ENCODE results near the gene DUSP10. TPM values are rescaled to one million over a fixed set of nuclear protein-coding genes. Genes with fewer than 3 reads are reported as not detected.

DUSP10 gene
- total and polyA plus RNA-seq, 2 donors (not counting 1 experiment from before 2014, with no cell fraction given): 22.8 to 37.7 TPM

- intact Hi-C loops (cut with micrococcal nuclease): no loop called here
- Histone ChIP-seq H3K27me3 (replicated peaks in 1 of 4; ENCODE audit: control extremely low read depth in 1 of 4, control insufficient read depth in 3 of 4, insufficient read depth in 4 of 4, low read length in 3 of 4) (no peaks in the 10 kb centered on the region), H3K4me2 (replicated peaks; ENCODE audit: low read depth, low read length, poor library complexity, severe bottlenecking) (no peak overlapping the region), H2AFZ (ENCODE audit: insufficient read depth, low read depth, low read length, poor library complexity, severe bottlenecking) (no peak overlapping the region), H3K79me2 (ENCODE audit: control insufficient read depth, insufficient read depth, low read length) (no peaks in the 10 kb centered on the region), H3K9me3 (ENCODE audit: control extremely low read depth in 1 of 3, control insufficient read depth in 2 of 3, insufficient read depth in 1 of 3, low read length in 2 of 3) (no peaks in the 10 kb centered on the region), H3K4me1 (ENCODE audit: control insufficient read depth in 2 of 2, insufficient read depth in 2 of 2, low read length in 2 of 2) (peaks cover 74 to 84% of the 10 kb centered on the region in 2 donors), H3K36me3 (replicated peaks in 1 of 2; ENCODE audit: control extremely low read depth in 1 of 2, control insufficient read depth in 1 of 2, extremely low read depth in 1 of 2, insufficient read depth in 2 of 2, low read length in 1 of 2) (no peaks in the 10 kb centered on the region), H3K9ac (ENCODE audit: low read length) (no peak overlapping the region), H3K27ac (ENCODE audit: low read length in 2 of 2) (no peak overlapping the region), H4K20me1 (ENCODE audit: control insufficient read depth, insufficient read depth, low read length, poor library complexity, severe bottlenecking) (no peaks in the 10 kb centered on the region), H3K4me3 (ENCODE audit: control extremely low read depth in 1 of 5, extremely low read depth in 1 of 5, insufficient read depth in 1 of 5, low read depth in 2 of 5, low read length in 4 of 5) (no peak overlapping the region)
- DNase-seq (no peak), ATAC-seq (ENCODE audit: low read depth) (no peak)
- Mint-ChIP-seq H3K4me3 (no peak overlapping the region), H3K4me1 (peaks cover 82% of the 10 kb centered on the region), H3K27ac (peak overlapping the region; percentile 66), H3K27me3 (no peaks in the 10 kb centered on the region), H3K9me3 (ENCODE audit: insufficient read depth) (no peaks in the 10 kb centered on the region)
- 92% methylated on average over 5 of the region's 7 CpGs for WGBS (ENCODE audit: insufficient coverage)
- TF ChIP-seq CTCF (IDR thresholded peaks at IDR 0.05) (no peak), EZH2 (IDR thresholded peaks at IDR 0.05; ENCODE audit: borderline replicate concordance, insufficient read depth, low read depth, low read length, poor library complexity, severe bottlenecking) (no peak)
- ChIA-PET CTCF (interaction anchor here (2.1 kb wide), 1 partner anchor 37 kb away, joined by 7 read pairs; no protein-coding TSS in a partner anchor), POLR2A (no interaction called here)
Measured at GRCh38 chr1:221780175-221780574, 38.3 kb upstream of the DUSP10 start.

GRCh38 chr1:221779771-221780170 is 37.9 kb upstream of the DUSP10 start:
- Mint-ChIP-seq H3K9me3 (ENCODE audit: insufficient read depth) (no peaks in the 10 kb centered on the region), H3K27me3 (no peaks in the 10 kb centered on the region), H3K27ac (no peak overlapping the region), H3K4me3 (peak overlapping the region; percentile 79), H3K4me1 (peaks cover 81% of the 10 kb centered on the region)
- Histone ChIP-seq H3K36me3 (replicated peaks in 1 of 2; ENCODE audit: control extremely low read depth in 1 of 2, control insufficient read depth in 1 of 2, extremely low read depth in 1 of 2, insufficient read depth in 2 of 2, low read length in 1 of 2) (no peaks in the 10 kb centered on the region), H3K4me1 (ENCODE audit: control insufficient read depth in 2 of 2, insufficient read depth in 2 of 2, low read length in 2 of 2) (peaks cover 74 to 84% of the 10 kb centered on the region in 2 donors), H3K79me2 (ENCODE audit: control insufficient read depth, insufficient read depth, low read length) (no peaks in the 10 kb centered on the region), H3K27me3 (replicated peaks in 1 of 4; ENCODE audit: control extremely low read depth in 1 of 4, control insufficient read depth in 3 of 4, insufficient read depth in 4 of 4, low read length in 3 of 4) (no peaks in the 10 kb centered on the region), H3K27ac (ENCODE audit: low read length in 2 of 2) (no peak overlapping the region), H3K9me3 (ENCODE audit: control extremely low read depth in 1 of 3, control insufficient read depth in 2 of 3, insufficient read depth in 1 of 3, low read length in 2 of 3) (no peaks in the 10 kb centered on the region), H3K4me3 (ENCODE audit: control extremely low read depth in 1 of 5, extremely low read depth in 1 of 5, insufficient read depth in 1 of 5, low read depth in 2 of 5, low read length in 4 of 5) (no peak overlapping the region), H3K9ac (ENCODE audit: low read length) (no peak overlapping the region), H4K20me1 (ENCODE audit: control insufficient read depth, insufficient read depth, low read length, poor library complexity, severe bottlenecking) (no peaks in the 10 kb centered on the region), H3K4me2 (replicated peaks; ENCODE audit: low read depth, low read length, poor library complexity, severe bottlenecking) (peak overlapping the region; percentile 16), H2AFZ (ENCODE audit: insufficient read depth, low read depth, low read length, poor library complexity, severe bottlenecking) (no peak overlapping the region)
- POLR2A ChIA-PET: interaction anchor here (3.2 kb wide), 1 partner anchor 38 kb away, joined by 23 read pairs; the partner anchor contains the start of gene DUSP10
- intact Hi-C loops (cut with micrococcal nuclease): no loop called here
- 100% methylated on average over 1 of the region's 1 CpG for WGBS (ENCODE audit: insufficient coverage)
- ATAC-seq (ENCODE audit: low read depth) (no peak), DNase-seq (no peak)
- no peak for TF ChIP-seq EZH2 (IDR thresholded peaks at IDR 0.05; ENCODE audit: borderline replicate concordance, insufficient read depth, low read depth, low read length, poor library complexity, severe bottlenecking)
- no peak for TF ChIP-seq CTCF (IDR thresholded peaks at IDR 0.05)
- CTCF ChIA-PET: interaction anchor here (2.1 kb wide), 1 partner anchor 36 kb away, joined by 7 read pairs; no protein-coding TSS in a partner anchor

Measured in B cell (primary cell).